ENCODE measurements around the gene MAP4K4.

The MAP4K4 gene

DNA sequence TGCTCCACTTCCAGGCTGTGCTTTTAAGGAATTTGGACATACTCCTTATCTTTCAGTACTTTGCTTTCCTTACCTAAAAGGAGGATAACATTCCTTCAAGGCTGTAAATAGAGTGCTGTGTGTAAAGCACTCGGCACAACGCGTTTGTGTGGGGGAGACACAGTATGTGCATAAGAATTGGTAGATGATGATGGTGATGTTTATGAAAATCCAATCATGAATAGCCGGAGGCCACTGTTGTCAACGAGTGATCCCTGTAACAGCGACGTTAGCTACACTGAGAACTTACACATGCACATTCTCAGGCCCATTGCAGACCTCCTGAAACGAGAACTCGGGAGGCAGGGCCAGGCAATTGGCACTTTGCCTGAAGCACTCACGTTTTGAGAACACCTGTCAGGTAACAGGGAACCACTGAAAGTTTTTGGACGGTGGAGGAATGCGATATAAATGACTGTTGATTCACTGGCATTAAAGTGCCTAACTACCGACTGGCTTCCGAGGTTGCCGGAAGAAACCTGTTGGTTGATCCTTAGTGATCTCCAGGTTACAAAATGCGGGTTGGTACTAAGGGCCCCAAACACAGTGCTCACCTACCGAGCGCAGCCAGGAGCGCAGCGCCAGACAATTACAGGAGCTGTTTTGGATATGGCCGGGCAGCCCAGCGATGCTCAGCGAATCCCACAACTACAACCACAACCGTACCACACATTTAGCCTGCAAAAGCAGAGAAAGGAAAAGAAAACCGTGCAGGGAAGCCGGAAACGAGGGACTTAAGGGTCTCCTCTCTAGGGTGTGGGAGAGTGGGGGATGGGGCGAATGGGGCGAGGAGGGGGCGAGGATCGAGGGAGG is 1.0 kb upstream of the MAP4K4 start:
- Histone ChIP-seq H4K20me1 (ENCODE audit: insufficient read depth, low read length) (no peaks in the 10 kb centered on the region), H3K4me2 (ENCODE audit: low read depth, low read length) (peak overlapping the region; percentile 78), H2AFZ (ENCODE audit: low read length) (peak overlapping the region; percentile 79), H3K79me2 (ENCODE audit: low read length) (peaks cover 6% of the 10 kb centered on the region; the same call in 1 of the 2 replicates), H3K4me1 (ENCODE audit: low read length) (0 out of 2 replicates have a peak, but pooled peaks cover 5% of the 10 kb centered on the region), H3K36me3 (replicated peaks; ENCODE audit: insufficient read depth, low read length) (no peaks in the 10 kb centered on the region), H3K9me3 (replicated peaks; ENCODE audit: insufficient read depth, low read length) (no peaks in the 10 kb centered on the region), H3F3A (ENCODE audit: insufficient read depth, low read length) (peaks cover 8% of the 10 kb centered on the region; the same call in 1 of the 2 replicates), H3K4me3 (ENCODE audit: low read length) (peak overlapping the region; percentile 70), H3K9ac (ENCODE audit: low read length) (peak overlapping the region; percentile 37; the same call in 1 of the 2 replicates), H3K27me3 (replicated peaks; ENCODE audit: insufficient read depth, low read length) (peaks cover 5% of the 10 kb centered on the region; the same call in 1 of the 2 replicates), H3K9me2 (replicated peaks; ENCODE audit: insufficient read depth, low read length) (no peaks in the 10 kb centered on the region), H3K27ac (ENCODE audit: low read length) (no peak overlapping the region)
- no peak for DNase-seq
- no peak for TF ChIP-seq EZH2 (optimal IDR thresholded peaks at IDR 0.05; ENCODE audit: low read depth, low read length)
- TF ChIP-seq EZH2phosphoT487 (IDR thresholded peaks at IDR 0.05; ENCODE audit: low read length): no peak
- TF ChIP-seq CTCF (IDR thresholded peaks at IDR 0.05; ENCODE audit: low read length): no peak

GRCh38 chr2:101698014-101698843 is 722 bp downstream of the MAP4K4 start:
- H2AFZ ChIP-seq (ENCODE audit: low read length): peak overlapping the region; percentile 43; the same call in 1 of the 2 replicates
- no peak for DNase-seq
- H3K9me3 ChIP-seq (replicated peaks; ENCODE audit: insufficient read depth, low read length): no peaks in the 10 kb centered on the region
- H3K4me3 ChIP-seq (ENCODE audit: low read length): peak overlapping the region; percentile 63
- peaks cover 8% of the 10 kb centered on the region; the same call in 1 of the 2 replicates for H3F3A ChIP-seq (ENCODE audit: insufficient read depth, low read length)
- 0 out of 2 replicates have a peak, but pooled peaks cover 5% of the 10 kb centered on the region for H3K4me1 ChIP-seq (ENCODE audit: low read length)
- peaks cover 5% of the 10 kb centered on the region; the same call in 1 of the 2 replicates for H3K27me3 ChIP-seq (replicated peaks; ENCODE audit: insufficient read depth, low read length)
- peak overlapping the region; percentile 78 for H3K4me2 ChIP-seq (ENCODE audit: low read depth, low read length)
- H3K27ac ChIP-seq (ENCODE audit: low read length): no peak overlapping the region
- peak overlapping the region; percentile 6; the same call in 1 of the 2 replicates for H3K9ac ChIP-seq (ENCODE audit: low read length)
- H3K79me2 ChIP-seq (ENCODE audit: low read length): peaks cover 12% of the 10 kb centered on the region; the same call in 1 of the 2 replicates
- 0 out of 2 replicates have a peak, but pooled peaks cover 2% of the 10 kb centered on the region for H3K36me3 ChIP-seq (replicated peaks; ENCODE audit: insufficient read depth, low read length)
- H4K20me1 ChIP-seq (ENCODE audit: insufficient read depth, low read length): no peaks in the 10 kb centered on the region
- TF ChIP-seq EZH2phosphoT487 (IDR thresholded peaks at IDR 0.05; ENCODE audit: low read length): no peak
- no peak for TF ChIP-seq CTCF (IDR thresholded peaks at IDR 0.05; ENCODE audit: low read length)
- TF ChIP-seq EZH2 (optimal IDR thresholded peaks at IDR 0.05; ENCODE audit: low read depth, low read length): no peak
- no peaks in the 10 kb centered on the region for H3K9me2 ChIP-seq (replicated peaks; ENCODE audit: insufficient read depth, low read length)

GRCh38 chr2:101698844-101699754 is 1.6 kb downstream of the MAP4K4 start:
- Histone ChIP-seq H3K4me3 (ENCODE audit: low read length) (peak overlapping the region; percentile 63; the same call in 1 of the 2 replicates), H3K9me3 (replicated peaks; ENCODE audit: insufficient read depth, low read length) (no peaks in the 10 kb centered on the region), H3K9ac (ENCODE audit: low read length) (no peak overlapping the region), H3K4me1 (ENCODE audit: low read length) (0 out of 2 replicates have a peak, but pooled peaks cover 5% of the 10 kb centered on the region), H3K4me2 (ENCODE audit: low read depth, low read length) (peak overlapping the region; percentile 78), H3K79me2 (ENCODE audit: low read length) (peaks cover 12% of the 10 kb centered on the region; the same call in 1 of the 2 replicates), H3K27me3 (replicated peaks; ENCODE audit: insufficient read depth, low read length) (peaks cover 5% of the 10 kb centered on the region; the same call in 1 of the 2 replicates), H3K27ac (ENCODE audit: low read length) (no peak overlapping the region), H2AFZ (ENCODE audit: low read length) (no peak overlapping the region), H3K36me3 (replicated peaks; ENCODE audit: insufficient read depth, low read length) (0 out of 2 replicates have a peak, but pooled peaks cover 2% of the 10 kb centered on the region), H3F3A (ENCODE audit: insufficient read depth, low read length) (peaks cover 8% of the 10 kb centered on the region; the same call in 1 of the 2 replicates), H4K20me1 (ENCODE audit: insufficient read depth, low read length) (no peaks in the 10 kb centered on the region), H3K9me2 (replicated peaks; ENCODE audit: insufficient read depth, low read length) (no peaks in the 10 kb centered on the region)
- TF ChIP-seq EZH2 (optimal IDR thresholded peaks at IDR 0.05; ENCODE audit: low read depth, low read length) (no peak), EZH2phosphoT487 (IDR thresholded peaks at IDR 0.05; ENCODE audit: low read length) (no peak), CTCF (IDR thresholded peaks at IDR 0.05; ENCODE audit: low read length) (no peak)
- DNase-seq: no peak
